Neutrophil (primary cell): ENCODE measurements around the gene NAT14.
"Not testable (repeated sequence)": the region's sequence is repeated elsewhere in the genome, so short reads cannot be mapped to it uniquely, and the experiment has no call there.

Experiments
- H3K27ac ChIP-seq: fragments of 200-600 bp; sonication (generic); 2 replicates; pipeline ENCODE4 v1.5.1; 2016; ENCODE audit warnings: mild to moderate bottlenecking, moderate library complexity
- H3K27me3 ChIP-seq: fragments of 200-600 bp; sonication (generic); 2 replicates; pipeline ENCODE4 v1.6.0; 2016; ENCODE audit warnings: mild to moderate bottlenecking
- H3K36me3 ChIP-seq: fragments of 200-600 bp; sonication (generic); 2 replicates; pipeline ENCODE4 v1.5.1; 2017
- H3K4me1 ChIP-seq, 2 experiments: fragments of 200-600 bp in 1 of 2; sonication (generic) in 1 of 2; 1 replicate in 1 of 2; 2 replicates in 1 of 2; pipeline versions ENCODE4 v1.5.1 to v1.6.1; 2013 to 2016; ENCODE audit warnings: low read depth in 1 of 2, low read length in 1 of 2, mild to moderate bottlenecking in 1 of 2, moderate library complexity in 1 of 2; ENCODE audit not compliant: control insufficient read depth in 1 of 2, insufficient read depth in 1 of 2
- H3K4me3 ChIP-seq, 2 experiments: fragments of 200-600 bp in 1 of 2; sonication (generic) in 1 of 2; 1 replicate in 1 of 2; 2 replicates in 1 of 2; pipeline ENCODE4 v1.5.1; 2013 to 2016; ENCODE audit warnings: low read depth in 1 of 2, low read length in 1 of 2, mild to moderate bottlenecking in 1 of 2, moderate library complexity in 1 of 2
- H3K9me3 ChIP-seq: fragments of 200-600 bp; sonication (generic); 2 replicates; pipeline ENCODE4 v1.5.1; 2016
- TF ChIP-seq, protein P1 (sequence below): fragments of 200-600 bp; sonication (generic); IDR thresholded peaks from 2 replicates; pipeline ENCODE4 v1.5.1; 2016; ENCODE audit warnings: antibody characterized with exemption

Gene NAT14

GRCh38 chr19:55528030-55528803 is 43.2 kb downstream of the NAT14 start:
- no peak overlapping the region for H3K4me3 ChIP-seq
- H3K27ac ChIP-seq, result no peak overlapping the region
- H3K27me3 ChIP-seq, result peaks cover 28% of the 10 kb centered on the region
- H3K4me1 ChIP-seq, result no peaks in the 10 kb centered on the region
- TF ChIP-seq, protein P1, sequence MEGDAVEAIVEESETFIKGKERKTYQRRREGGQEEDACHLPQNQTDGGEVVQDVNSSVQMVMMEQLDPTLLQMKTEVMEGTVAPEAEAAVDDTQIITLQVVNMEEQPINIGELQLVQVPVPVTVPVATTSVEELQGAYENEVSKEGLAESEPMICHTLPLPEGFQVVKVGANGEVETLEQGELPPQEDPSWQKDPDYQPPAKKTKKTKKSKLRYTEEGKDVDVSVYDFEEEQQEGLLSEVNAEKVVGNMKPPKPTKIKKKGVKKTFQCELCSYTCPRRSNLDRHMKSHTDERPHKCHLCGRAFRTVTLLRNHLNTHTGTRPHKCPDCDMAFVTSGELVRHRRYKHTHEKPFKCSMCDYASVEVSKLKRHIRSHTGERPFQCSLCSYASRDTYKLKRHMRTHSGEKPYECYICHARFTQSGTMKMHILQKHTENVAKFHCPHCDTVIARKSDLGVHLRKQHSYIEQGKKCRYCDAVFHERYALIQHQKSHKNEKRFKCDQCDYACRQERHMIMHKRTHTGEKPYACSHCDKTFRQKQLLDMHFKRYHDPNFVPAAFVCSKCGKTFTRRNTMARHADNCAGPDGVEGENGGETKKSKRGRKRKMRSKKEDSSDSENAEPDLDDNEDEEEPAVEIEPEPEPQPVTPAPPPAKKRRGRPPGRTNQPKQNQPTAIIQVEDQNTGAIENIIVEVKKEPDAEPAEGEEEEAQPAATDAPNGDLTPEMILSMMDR, result no peak
- no peaks in the 10 kb centered on the region for H3K9me3 ChIP-seq
- no peaks in the 10 kb centered on the region for H3K36me3 ChIP-seq

- no peaks in the 10 kb centered on the region for H3K9me3 ChIP-seq
- no peaks in the 10 kb centered on the region for H3K36me3 ChIP-seq
- TF ChIP-seq, protein P1, result no peak
- no peak overlapping the region for H3K4me3 ChIP-seq
- peaks cover 16% of the 10 kb centered on the region for H3K27me3 ChIP-seq
- no peak overlapping the region for H3K27ac ChIP-seq
- no peaks in the 10 kb centered on the region for H3K4me1 ChIP-seq
Measured at GRCh38 chr19:55529636-55530234, 44.7 kb downstream of the NAT14 start.

DNA sequence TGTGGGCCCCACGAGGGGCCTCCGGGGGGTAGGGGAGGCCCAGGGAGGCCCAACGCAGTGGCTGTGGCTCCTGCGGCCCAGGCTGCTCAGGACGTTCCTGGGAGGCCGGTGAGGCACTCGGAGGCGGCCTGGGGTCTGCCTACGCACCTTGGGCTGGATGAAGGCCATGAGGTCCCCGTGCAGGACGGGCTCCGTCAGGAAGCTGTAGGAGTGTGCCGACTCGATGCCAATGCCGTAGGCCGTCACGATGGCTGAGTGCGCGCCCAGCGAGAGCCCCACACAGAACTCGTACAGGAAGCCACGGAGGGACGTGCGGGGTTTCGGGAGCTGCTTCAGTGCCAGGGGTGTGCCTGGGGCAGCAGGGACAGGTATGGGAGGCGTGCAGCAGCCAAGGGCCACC is 46.0 kb downstream of the NAT14 start:
- Histone ChIP-seq H3K27me3 (peaks cover 7% of the 10 kb centered on the region), H3K27ac (no peak overlapping the region), H3K4me1 (no peaks in the 10 kb centered on the region), H3K4me3 (no peak overlapping the region), H3K36me3 (no peaks in the 10 kb centered on the region), H3K9me3 (no peaks in the 10 kb centered on the region)
- TF ChIP-seq, protein P1, result no peak

DNA sequence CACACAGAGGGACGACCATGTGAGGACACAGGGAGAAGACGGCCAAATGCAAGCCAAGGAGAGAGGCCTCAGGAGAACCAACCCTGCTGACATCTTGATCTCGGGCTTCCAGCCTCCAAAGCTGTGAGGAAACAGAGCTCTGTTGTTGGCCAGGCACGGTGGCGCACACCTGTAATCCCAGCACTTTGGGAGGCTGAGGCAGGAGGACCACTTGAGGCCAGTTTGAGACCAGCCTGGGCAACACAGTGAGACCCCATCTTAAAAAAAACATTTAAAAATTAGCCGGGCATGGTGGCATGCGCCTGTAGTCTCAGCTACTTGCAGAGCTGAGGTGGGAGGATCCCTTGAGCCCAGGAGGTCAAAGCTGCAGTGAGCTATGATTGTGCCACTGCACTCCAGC is 49.3 kb downstream of the NAT14 start:
- H3K27ac ChIP-seq, H3K27me3 ChIP-seq, H3K9me3 ChIP-seq: not testable (repeated sequence)

DNA sequence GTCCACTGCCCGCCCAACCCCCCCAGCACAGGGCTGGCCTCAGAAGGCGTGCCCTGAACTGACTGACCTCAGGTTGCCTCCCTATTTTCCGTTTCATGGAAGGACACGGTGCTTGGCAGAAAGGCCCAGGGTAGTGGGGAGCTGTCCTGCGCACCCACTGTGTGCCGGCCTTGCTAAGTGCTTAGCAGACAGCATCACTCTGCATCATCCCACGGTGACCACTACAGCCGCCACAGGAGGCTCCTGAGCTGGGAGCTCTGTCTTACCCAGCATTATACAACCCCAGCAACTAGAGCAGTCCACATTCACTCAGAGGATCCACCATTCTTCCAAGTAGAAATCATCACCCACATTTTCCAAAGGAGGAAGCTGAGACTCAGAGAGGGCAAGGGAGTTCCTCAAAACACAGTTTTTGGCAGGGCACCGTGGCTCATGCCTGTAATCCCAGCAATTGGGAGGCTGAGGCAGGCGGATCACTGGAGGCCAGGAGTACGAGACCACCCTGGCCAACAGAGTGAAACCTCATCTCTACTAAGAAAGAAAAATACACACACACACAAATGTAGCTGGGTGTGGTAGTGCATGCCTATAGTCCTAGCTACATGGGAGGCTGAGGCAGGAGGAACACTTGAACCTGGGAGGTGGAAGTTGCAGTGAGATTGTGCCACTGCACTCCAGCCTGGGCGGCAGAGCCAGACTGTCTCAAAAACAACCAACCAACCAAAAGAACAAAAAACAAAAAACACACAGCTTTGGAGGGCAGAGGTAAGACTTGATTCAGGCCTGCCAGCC is 50.4 kb downstream of the NAT14 start:
- H3K36me3 ChIP-seq, result no peaks in the 10 kb centered on the region
- TF ChIP-seq, protein P1, result no peak
- H3K4me3 ChIP-seq, result no peak overlapping the region
- no peak overlapping the region for H3K27ac ChIP-seq
- no peaks in the 10 kb centered on the region for H3K27me3 ChIP-seq
- no peaks in the 10 kb centered on the region for H3K9me3 ChIP-seq
- H3K4me1 ChIP-seq, result no peaks in the 10 kb centered on the region

More for the DNA sequence above, 49.3 kb downstream of the NAT14 start:
- not testable (repeated sequence) for H3K4me1 ChIP-seq, H3K36me3 ChIP-seq, H3K4me3 ChIP-seq

- Histone ChIP-seq H3K4me3 (no peak overlapping the region), H3K4me1 (no peaks in the 10 kb centered on the region), H3K9me3 (no peaks in the 10 kb centered on the region), H3K36me3 (no peaks in the 10 kb centered on the region), H3K27me3 (no peaks in the 10 kb centered on the region), H3K27ac (no peak overlapping the region)
- TF ChIP-seq, protein P1, result no peak
Measured at GRCh38 chr19:55535965-55536350, 51.0 kb downstream of the NAT14 start.
